ENCODE measurements around the gene RAPGEF4.

Gene RAPGEF4

DNA sequence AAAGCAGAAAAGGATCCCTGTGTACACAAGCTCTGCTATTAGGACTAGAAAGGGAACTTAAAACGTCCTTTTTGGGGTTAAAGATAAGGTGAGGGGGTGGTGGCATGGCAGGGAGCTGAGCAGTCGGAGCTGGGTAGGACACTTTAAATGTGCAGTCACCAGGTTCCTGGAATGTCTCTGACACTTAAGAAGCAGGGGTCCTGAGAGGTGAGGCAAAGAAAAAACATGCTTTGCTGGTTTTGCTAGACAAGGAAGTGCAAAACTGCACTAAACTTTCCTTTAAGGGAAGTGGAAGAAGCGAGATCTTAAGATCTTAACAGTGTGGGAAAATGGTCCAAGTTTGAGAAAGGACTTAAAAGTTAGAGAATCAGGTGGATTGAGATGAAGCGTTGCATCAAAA is 240.5 kb downstream of the RAPGEF4 start:
- no peak for DNase-seq

DNA sequence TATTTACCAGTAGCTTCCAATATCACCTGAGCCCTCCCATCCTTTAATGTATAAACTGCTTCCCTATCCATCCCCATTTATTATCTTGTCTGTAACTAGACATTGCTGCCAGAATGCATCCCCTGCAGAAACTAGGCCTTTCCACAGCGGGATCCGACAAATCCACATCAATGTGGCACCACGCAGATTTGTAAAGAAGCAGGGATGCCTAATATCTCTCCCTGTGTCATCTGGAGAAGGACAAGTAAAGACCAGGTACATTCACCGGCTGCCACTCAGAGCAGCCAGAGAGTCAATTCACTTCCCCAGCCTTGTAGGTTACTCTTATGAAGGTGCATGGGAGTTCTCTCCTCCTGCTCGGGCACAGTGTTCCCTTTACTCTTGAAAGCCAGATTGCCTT is 241.2 kb downstream of the RAPGEF4 start:
- DNase-seq: no peak

DNA sequence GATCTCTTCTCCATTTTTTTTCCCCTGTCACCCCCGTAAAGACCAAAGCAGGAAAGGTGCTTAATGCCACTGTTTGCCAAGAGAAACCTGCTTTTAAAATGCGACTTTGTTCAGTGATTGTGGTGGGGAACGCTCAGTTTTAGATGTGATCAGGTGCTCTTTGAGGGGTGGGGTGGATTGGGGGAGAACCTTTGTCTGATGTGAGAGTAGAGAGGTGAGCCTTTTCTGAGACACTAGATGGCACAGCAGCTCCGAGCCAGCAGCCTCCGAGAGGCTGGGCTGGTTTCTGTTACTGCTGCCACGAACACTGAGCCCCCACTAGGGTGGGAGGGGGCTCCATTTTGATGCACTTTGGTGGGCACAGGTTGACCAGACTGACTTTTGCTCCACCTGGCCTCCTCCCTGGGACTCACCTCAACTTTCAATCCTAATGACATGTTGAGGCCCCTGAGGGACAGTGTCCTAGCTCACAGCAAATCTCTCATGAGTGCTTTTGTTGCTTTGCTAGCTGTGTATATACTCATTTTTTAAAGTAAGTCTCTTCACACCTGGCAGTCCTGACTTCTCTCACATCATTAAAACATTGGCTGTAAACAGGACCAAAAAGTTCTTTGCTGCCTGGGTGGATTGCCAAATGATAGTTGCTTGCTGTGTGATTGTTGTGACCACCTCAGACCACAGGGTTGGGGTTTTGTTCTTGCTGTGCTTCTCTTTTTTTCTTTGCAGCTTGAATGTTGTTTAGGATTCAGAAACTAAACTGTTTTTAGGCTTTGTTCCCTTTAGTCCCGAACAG is 241.8 kb downstream of the RAPGEF4 start:
- DNase-seq: no peak

DNA sequence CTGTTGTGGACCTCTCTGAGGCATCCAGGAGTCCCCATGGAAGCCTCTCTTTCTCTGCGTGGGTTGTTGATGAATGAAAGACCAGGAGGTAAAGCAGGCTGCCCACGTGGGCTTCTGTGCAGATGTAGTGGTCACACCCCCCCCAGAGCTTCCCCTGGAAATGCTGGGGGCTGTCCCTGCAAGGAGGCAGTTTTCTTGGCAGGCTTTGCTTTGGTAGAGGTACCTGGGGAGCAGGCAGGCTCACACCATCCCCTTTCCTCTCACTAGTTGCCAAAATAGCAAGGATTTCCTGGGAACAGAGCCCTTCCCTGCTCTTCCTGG is 242.4 kb downstream of the RAPGEF4 start:
- no peak for DNase-seq

DNA sequence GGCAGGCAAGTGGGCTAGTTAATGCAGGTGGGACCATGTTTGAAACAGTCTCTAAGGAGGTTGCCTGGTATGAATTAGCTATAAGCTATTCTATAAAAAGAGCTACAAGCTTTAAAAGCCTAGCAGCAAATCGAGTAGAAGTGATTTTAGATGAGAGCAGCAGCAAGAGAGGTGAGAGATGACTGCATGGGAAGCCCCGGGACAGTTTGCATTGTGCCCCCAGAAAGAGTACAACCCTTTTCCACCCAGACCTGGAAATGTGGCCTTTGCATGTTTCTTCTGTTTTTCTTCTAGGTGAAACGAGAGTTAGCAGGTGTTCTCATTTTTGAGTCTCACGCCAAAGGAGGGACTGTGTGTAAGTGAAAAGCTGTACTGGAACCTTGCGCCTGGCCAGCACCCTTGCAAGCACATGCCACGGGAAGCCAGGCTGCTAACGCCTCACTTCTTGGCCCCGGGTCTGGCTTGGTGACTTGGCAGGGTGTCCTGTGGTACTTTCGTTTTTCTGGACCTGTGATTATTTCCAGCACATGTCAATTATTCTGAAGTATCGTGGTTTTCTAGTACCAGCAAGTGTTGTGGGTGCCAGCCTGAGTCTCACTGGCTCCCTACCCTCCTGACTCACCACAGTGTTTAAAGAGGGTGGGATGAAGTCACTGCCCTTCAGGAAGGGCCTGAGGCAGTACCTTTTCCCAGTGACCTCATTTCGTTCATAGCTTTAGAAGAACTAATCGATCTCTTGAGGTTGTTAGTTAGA is 249.7 kb downstream of the RAPGEF4 start:
- peak; percentile 39 for DNase-seq

DNA sequence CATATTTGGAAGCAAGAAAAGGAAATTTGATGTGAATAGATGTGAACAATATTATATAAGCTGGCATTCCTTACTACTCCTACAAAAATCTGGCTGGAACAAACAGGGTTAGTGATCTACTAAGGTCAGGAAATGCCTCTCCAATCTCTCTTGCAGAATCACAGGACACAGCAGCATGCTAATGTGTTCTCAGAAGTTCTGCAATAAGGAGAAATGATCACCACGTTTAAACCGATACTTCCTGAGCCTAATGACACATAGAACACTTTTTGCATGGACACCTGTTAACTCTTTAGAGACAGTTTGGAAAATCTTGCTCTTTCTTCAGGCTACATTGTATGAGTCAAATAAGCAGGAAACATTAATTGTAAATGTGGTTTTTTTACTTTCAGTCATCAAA is 250.4 kb downstream of the RAPGEF4 start:
- DNase-seq: no peak

DNA sequence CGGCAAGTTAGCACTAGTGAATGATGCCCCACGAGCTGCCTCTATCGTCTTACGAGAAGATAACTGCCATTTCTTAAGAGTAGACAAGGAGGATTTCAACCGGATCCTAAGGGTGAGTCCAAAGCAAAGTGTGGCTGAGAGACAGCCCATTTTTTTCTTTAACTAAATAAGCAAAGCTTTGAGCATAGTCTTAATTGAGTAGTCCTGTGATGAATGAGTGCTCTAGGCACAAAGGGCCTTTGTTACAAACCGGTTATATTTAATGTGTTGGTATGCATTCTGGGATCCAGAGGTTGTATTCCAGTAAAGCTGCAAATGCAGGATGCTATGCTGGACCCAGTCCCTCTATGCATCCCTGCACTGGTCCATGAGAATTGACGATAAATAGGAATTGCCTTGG is 253.1 kb downstream of the RAPGEF4 start:
- no peak for DNase-seq

DNA sequence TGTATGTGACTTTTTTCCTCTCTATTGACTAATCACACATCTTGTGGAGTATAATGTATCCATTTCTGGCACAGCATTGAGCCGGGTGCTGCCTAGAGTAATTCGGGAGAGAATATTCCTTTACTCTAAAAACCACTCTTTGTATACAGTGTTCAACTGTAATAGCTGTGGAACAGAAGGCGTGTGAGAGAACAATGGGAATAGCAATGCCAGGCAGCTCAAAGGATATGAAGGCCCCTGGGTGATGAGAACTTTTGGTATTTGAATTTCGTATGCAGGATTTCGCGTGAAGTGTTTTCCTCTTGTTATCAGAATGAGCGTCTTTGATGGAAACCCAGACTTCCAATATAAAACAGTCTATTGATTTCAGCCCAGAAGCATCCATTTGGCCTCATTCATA is 255.4 kb downstream of the RAPGEF4 start:
- no peak for DNase-seq

DNA sequence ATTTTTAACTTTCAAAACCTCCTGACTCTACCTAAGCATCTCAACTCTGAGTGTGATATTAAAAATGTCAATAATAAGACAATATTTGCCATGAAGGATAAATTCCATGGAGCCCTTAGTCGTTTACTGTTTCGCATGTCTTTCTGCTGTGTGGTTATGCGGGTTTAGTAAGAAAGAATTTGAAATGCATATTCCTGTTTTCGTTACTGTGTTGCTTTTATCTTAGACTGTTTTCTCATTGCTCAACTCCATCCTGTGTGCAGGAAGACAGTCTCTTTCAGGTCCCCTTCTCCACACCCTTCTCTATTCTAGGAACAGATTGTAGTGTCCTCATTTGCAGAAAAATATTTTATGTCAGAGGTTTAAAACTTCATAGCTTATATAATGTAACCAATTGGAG is 257.5 kb downstream of the RAPGEF4 start:
- no peak for DNase-seq

DNA sequence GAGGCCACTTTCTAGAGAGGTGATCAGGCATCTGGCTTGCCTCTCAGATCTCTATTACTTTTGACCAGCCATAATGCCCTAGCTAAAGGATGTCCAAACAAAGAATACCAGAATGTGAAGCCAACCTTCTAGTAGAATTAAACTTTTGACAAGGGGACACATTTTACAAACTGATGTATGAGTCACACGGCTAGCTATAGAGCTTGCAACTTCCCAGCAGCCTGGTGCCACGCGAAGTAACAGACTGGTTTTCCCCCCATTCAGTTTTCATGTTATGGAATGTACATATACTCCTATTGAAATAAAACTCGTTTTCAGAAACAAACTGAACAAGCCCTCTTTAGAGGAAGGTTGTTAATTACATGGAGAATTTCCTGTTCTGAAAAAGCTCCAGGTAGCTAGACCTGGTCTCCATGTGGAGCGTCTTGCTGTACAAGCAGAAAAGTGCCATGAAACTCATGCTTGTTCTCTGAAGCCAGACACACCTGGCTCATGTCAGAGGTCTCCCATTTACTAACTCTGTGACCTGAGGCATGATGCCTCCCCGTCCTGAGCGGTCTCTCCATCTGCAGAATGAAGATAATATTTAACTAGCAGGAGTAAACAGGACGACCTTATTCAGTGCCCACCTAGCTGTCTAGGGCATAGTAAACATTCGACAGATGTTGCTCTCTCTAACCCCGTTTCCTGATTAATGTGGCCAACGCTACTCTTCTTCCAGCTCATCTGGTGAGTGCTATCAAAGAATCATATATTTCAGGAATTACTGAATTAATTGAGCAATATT is 258.5 kb downstream of the RAPGEF4 start:
- DNase-seq: no peak

DNA sequence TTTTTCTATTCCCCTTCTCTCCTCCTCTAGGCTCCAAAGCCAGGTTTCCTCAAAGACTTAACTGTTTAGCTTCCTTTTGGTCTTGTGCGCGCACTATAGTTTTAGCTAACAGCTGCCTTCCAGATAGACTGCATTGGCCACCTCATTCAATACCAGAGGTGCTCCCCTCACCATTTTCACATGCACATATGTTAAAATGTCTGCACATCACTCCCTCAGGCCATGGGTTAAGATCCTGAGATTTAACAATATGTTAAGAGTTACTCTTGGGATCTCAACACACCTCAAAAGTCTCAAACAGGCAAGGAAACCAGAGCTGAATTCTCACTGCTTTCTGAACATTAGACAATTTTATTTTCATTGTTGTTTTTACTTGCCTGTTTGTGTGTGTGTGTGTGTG is 259.2 kb downstream of the RAPGEF4 start:
- no peak for DNase-seq

DNA sequence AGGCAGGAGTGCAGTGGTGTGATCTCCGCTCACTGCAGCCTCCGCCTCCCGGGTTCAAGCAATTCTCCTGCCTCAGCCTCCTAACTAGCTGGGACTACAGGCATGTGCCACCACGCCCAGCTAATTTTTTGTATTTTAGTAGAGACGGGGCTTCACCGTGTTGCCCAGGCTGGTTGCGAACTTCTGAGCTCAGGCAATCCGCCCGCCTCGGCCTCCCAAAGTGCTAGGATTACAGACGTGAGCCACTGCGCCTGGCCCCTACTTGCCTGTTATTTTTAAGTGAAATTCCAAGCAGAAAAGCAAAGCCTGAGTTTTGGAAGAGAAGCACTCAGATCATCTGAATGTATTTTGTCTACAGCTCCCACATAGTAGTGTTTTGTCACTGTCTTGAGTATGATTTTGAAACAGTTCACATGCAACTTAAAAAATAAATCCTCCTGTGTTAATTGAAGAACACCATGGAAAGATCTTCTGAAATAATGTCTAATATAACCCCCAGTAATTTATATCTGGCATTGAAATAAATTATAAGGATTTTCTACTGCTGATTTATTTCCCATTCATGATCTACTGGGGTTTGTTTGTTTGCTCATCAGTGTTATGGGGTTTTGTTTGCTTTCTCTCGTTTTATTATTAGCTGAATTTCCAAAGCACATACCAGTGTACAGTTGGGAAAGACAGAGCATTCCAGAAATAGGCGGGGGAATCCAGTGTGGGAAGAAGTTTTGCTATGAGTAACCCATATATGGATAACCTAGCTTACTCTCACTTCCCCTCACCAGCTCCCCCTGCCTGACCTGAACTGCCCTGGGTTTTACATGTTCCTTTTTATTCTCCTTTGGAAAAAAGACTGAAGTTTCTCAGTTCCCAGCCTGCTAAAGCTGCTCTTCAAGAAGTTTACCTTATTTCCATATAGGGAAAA is 259.9 kb downstream of the RAPGEF4 start:
- peak; percentile 82 for DNase-seq

DNA sequence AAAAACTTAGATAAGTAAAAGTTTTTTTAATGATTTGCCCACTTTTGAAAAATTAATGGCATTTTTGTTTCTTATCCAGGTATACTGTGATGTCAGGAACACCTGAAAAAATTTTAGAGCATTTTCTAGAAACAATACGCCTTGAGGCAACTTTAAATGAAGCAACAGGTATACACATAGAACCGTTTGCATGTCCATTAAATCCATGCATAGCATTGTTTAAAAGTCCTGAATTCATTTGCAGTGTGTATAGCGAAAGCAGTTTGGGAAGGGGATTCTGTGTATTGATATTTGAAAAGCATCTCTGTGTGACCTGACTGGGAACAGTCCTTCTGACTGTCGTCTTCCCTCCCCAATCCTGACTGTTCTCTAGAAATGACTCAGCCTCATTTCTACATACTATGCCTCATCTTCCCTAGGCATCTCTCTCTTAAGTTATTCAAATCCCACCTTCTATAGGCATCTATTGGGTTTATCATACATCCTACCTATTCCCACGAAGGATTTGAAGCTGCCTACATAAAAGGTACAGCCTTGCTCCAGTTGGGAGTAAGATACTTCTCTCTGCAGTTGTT is 260.8 kb downstream of the RAPGEF4 start:
- no peak for DNase-seq

DNA sequence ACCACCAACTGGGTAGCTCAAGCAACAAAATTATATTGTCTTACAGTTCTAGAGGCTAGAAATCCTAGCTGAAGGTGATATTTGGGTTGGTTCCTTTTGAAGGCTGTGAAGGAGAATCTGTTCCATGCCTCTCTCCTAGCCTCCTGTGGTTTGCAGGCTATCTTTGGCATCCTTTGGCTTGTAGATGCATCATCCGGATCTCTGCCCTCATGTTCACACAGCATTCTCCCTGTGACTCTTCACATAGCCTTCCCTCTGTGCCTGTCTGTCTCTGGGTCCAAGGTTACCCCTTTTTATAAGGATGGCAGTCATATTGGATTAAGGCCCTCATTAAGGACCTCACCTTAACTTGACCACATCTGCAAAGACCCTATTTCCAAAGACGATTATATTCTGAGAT is 261.4 kb downstream of the RAPGEF4 start:
- DNase-seq: no peak

DNA sequence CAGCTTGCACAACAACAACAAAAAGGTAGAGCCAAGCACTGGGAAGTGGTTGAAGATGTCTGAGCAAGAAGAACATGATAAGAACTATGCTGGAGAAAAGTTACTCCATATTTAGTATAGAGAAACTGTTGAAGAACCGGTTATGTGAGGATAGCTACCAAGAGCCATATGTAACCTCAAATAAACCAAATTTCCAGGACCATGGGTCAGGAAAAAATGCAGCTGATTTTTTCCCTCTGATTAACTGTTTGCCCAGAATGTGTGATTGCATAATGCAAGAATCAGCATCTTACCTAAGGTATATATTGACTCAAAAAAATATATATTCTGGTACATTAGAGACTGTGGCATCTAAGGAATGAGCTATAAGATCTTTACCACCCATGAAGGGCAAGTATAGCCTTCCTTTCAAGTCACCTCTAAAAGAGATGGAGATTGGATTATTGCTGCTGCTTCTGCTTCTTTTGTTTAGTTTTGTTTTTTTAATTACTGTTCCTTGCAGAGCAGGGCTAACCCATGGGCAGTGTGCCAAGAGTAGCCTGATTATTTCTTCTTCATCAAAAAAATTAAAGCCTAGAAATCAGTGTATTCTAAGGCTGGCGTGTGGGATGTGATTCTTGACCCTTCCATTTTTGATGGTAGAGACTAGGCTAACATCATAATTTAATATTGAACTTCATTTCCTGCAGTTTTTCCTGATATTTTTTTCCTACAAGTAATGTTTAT is 263.1 kb downstream of the RAPGEF4 start:
- DNase-seq: no peak

DNA sequence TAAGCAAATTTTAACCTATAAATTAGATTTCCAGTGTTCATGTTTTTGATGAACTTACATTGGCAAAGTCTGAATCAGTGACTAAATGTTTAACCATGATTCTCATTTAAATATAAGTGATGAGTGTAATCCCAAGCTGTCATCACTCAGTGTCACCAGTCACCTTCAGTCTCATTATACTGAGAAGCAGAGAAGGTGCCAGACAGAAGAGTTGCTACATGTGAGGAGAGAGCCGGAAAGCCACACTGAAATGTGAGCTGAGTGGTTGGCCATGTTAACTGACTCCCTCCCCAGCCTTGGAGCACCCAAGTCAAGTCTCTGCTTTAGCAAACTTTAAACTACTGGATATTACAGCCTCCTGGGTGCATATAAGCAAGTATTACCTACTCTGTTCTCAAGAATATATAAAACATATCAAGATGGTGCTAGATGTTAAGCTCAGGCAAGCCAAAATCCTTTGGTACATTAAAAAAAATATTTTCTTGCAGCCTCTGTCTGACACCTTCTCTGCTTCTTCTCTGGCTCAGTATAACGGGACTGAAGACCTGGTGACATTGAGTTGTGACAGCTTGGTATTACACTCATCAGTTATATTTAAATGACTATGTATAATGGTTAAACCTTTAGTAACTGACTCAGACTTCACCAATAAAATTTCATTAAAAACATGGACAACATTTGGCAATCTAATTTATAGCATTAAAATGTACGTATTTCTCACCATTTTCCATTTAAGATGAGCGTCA is 264.2 kb downstream of the RAPGEF4 start:
- no peak for DNase-seq

DNA sequence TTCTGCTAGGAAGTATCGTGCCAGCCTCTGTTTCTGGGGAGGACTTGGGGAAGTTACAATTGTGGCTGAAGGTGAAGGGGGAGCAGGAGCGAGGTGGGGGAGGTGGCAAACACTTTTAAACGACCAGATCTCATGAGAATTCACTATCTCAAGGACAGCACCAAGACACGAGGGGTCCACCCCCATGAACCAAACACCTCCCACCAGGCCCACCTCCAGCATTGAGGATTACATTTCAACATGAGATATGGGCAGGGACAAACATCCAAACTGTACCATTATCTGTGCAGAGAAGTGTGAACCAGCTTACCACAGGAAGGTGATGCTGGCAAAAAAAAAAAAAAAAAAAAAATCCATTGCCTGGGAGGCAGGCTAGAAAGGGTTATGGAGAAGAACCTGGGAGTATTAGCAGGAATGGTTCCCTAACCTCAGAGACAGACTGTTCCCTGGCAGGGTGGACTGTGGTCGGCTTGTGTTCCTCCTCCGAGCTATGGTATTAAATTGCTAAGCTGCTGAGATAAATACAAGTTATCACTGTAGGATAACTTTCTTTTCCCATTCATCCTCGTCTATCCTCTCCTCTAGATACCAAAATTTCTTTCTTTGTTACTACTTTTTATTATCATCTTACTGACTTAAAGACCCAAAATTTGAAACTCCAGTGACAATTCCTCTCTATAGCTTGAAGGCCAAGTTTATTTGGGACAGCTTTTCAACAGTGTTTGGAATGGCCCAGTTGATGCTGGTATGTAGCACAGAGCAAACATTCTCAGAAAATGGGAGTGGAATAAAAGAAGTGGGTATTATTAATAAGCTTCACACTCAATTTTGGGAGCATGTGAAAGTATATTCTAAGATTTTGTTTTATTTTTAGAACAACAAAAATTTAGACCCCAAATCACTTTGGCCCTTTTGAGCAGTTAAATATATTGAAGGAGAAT is 266.3 kb downstream of the RAPGEF4 start:
- DNase-seq: no peak

DNA sequence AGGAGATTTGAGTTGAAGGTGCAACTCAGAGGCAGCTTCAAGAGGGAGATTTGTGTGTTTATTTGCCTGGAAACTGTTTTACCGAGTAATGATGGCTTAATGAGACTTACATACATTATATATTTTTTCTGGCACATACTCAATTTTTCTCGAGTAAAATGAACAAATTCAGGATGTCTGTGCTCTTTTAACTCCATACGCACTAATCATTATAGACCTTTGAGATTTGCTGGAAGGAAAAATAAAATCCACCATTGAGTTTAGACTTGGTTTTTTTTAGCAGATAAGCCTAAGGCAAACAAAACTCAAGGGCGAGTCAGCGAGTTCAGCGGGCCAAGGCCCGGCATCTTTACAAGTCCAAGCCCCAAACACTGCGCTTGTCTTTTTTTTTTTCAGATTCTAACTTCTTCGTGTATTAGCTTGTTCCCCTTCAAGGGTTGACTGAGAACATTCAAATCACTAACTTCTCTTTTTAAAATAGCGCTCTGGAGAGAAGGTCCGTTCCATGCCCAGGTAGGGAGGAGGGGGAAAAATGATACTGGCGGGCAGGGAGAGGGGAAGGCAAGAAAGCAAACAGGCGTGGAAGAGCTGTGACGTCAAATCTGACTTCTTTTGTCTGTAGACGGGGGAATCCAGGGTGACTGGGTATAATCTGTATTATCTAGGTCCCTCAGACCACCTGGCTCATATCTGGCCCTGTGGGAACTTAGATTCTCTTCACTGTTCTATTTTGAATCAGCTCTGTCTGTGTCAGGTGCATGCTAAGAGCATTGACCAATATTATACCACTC is 267.3 kb downstream of the RAPGEF4 start:
- DNase-seq: no peak

DNA sequence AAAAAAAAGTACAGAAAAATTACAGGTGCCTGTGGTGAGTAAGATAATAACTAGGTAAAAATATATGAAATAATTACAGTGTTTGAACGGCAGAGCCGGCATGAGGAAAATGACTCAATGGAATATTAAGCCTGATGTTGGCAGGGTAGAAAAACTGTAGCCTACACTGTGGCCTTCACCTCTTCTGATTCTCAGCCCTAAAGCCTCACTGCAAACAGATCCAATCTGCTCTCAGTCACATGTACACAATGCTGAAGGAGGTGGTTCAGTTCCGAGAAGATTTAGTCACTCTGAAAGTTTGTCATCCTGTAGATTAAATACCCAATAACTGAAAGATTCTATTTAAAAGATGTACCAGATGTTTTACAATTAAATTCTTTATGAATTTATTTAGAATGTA is 273.1 kb downstream of the RAPGEF4 start:
- DNase-seq: no peak

All from kidney glomerular epithelial cell (primary cell).